Thyroid gland (tissue), 4 donors: ENCODE data around the gene CEP170B. TPM values are rescaled to one million over a fixed set of nuclear protein-coding genes. Genes with fewer than 3 reads are reported as not detected.
A peak's percentile ranks its signal among the peaks of the same experiment; 100 is the strongest.

ENCODE experiments used
- DNase-seq, 2 donors: peaks; one replicate each; pipeline ENCODE4 v3.0.0-alpha.2; 2019
- H3K27ac ChIP-seq, 3 donors: fragments of 200-600 bp; sonication (generic); 1 replicate in 2 of 3; 2 replicates in 1 of 3; pipeline ENCODE4 v1.5.1; 2016 to 2019; ENCODE audit warnings: mild to moderate bottlenecking in 1 of 3, moderate library complexity in 1 of 3
- H3K27me3 ChIP-seq: fragments of 200-600 bp; sonication (generic); one replicate; pipeline ENCODE4 v1.5.1; 2019
- H3K36me3 ChIP-seq, 2 donors: fragments of 200-600 bp; sonication (generic); one replicate each; pipeline ENCODE4 v1.5.1; 2016 to 2019
- H3K4me1 ChIP-seq, 2 donors: fragments of 200-600 bp; sonication (generic); one replicate each; pipeline ENCODE4 v1.5.1; 2017 to 2019
- H3K4me3 ChIP-seq, 3 donors: fragments of 200-600 bp; sonication (generic); replicated peaks in 1 of 3; 1 replicate in 2 of 3; 2 replicates in 1 of 3; pipeline ENCODE4 v1.5.1; 2016; ENCODE audit warnings: mild to moderate bottlenecking in 1 of 3
- H3K9me3 ChIP-seq: fragments of 200-600 bp; sonication (generic); one replicate; pipeline ENCODE4 v1.5.1; 2017
- CTCF ChIP-seq, 6 experiments: fragments of 200-600 bp in 3 of 6; fragments of 450-650 bp in 3 of 6; sonication (generic) in 3 of 6; IDR thresholded peaks; one replicate each; pipeline ENCODE4 v1.5.1; 2016 to 2019; ENCODE audit warnings: antibody characterized with exemption in 6 of 6, mild to moderate bottlenecking in 2 of 6, inconsistent platforms in 1 of 6, moderate library complexity in 1 of 6
- POLR2A ChIP-seq, 2 donors: fragments of 450-650 bp; IDR thresholded peaks; one replicate each; pipeline ENCODE4 v1.6.1; 2017; ENCODE audit warnings: antibody characterized with exemption in 2 of 2, mild to moderate bottlenecking in 2 of 2, moderate library complexity in 1 of 2
- WGBS, 2 donors: methylation state at CpG; one replicate each; pipeline ENCODE4 v1.1.5; 2017; 5-methylcytosine and 5-hydroxymethylcytosine counted together
- intact Hi-C: fragments of 100-400 bp; cut with DNase I; formaldehyde crosslinking; loops from one replicate; pipeline ENCODE4 v1.15.1; 2023
- total RNA-seq, 4 donors: library from RNA; depleted of rRNA; stranded (reverse); fragments of >200 nt; gene quantifications; one replicate each; pipeline ENCODE4 v1.2.3, GENCODE V29; 2016

The CEP170B gene
- total RNA-seq, 4 donors from 2014 or later, result 18.3 to 46.2 (median 27.4) TPM

- Histone ChIP-seq H3K9me3 (no peaks in the 10 kb centered on the region), H3K27ac (no peak overlapping the region), H3K4me1 (peaks cover 17 to 34% of the 10 kb centered on the region in 2 donors), H3K36me3 (no peaks in the 10 kb centered on the region), H3K27me3 (no peaks in the 10 kb centered on the region), H3K4me3 (no peak overlapping the region)
- DNase-seq, result peak in 1 of 2 donors; percentile 18
- intact Hi-C loops, result no loop called here
- WGBS, 2 donors, result 65 to 73% methylated on average over 8 to 10 of the region's 10 CpGs
- TF ChIP-seq CTCF (IDR thresholded peaks at IDR 0.05) (no peak), POLR2A (IDR thresholded peaks at IDR 0.05) (no peak)
These were observed 71.5 kb downstream of the CEP170B start for GRCh38 chr14:104936361-104937155.

- Histone ChIP-seq H3K4me3 (no peak overlapping the region), H3K27me3 (no peaks in the 10 kb centered on the region), H3K27ac (no peak overlapping the region), H3K36me3 (no peaks in the 10 kb centered on the region), H3K9me3 (no peaks in the 10 kb centered on the region), H3K4me1 (peaks cover 17 to 33% of the 10 kb centered on the region in 2 donors)
- no peak for DNase-seq
- TF ChIP-seq POLR2A (IDR thresholded peaks at IDR 0.05), result no peak
- no peak for TF ChIP-seq CTCF (IDR thresholded peaks at IDR 0.05)
- WGBS, 2 donors, result 87 to 96% methylated on average over 4 of the region's 4 CpGs
- intact Hi-C loops, result no loop called here
These were observed 72.1 kb downstream of the CEP170B start for GRCh38 chr14:104937161-104937560.

- no peaks in the 10 kb centered on the region for H3K9me3 ChIP-seq
- 82 to 93% methylated on average over 11 of the region's 11 CpGs for WGBS, 2 donors
These were observed 72.8 kb downstream of the CEP170B start for GRCh38 chr14:104937694-104938365.

GRCh38 chr14:104938436-104938835, 73.4 kb downstream of the CEP170B start:
- 88 to 94% methylated on average over 2 of the region's 2 CpGs for WGBS, 2 donors
- no peak for TF ChIP-seq CTCF (IDR thresholded peaks at IDR 0.05)
- TF ChIP-seq POLR2A (IDR thresholded peaks at IDR 0.05), result no peak
- no peaks in the 10 kb centered on the region for H3K36me3 ChIP-seq
- intact Hi-C loops, result no loop called here
- no peak overlapping the region for H3K4me3 ChIP-seq
- H3K27me3 ChIP-seq, result no peaks in the 10 kb centered on the region
- no peak for DNase-seq
- H3K9me3 ChIP-seq, result no peaks in the 10 kb centered on the region
- peaks cover 17 to 24% of the 10 kb centered on the region in 2 donors for H3K4me1 ChIP-seq
- H3K27ac ChIP-seq, result no peak overlapping the region

More at GRCh38 chr14:104937694-104938365, 72.8 kb downstream of the CEP170B start:
- Histone ChIP-seq H3K27me3 (no peaks in the 10 kb centered on the region), H3K36me3 (no peaks in the 10 kb centered on the region), H3K4me3 (no peak overlapping the region), H3K4me1 (peaks cover 17 to 27% of the 10 kb centered on the region in 2 donors), H3K27ac (no peak overlapping the region)
- intact Hi-C loops, result no loop called here
- no peak for TF ChIP-seq POLR2A (IDR thresholded peaks at IDR 0.05)
- TF ChIP-seq CTCF (IDR thresholded peaks at IDR 0.05), result no peak
- no peak for DNase-seq

- no peak overlapping the region for H3K4me3 ChIP-seq
- WGBS, 2 donors, result 86 to 100% methylated on average over 1 of the region's 1 CpG
- H3K27ac ChIP-seq, result no peak overlapping the region
- no peak for DNase-seq
- no peaks in the 10 kb centered on the region for H3K9me3 ChIP-seq
- intact Hi-C loops, result no loop called here
- TF ChIP-seq CTCF (IDR thresholded peaks at IDR 0.05) (no peak), POLR2A (IDR thresholded peaks at IDR 0.05) (no peak)
- H3K27me3 ChIP-seq, result no peaks in the 10 kb centered on the region
- no peaks in the 10 kb centered on the region for H3K36me3 ChIP-seq
- H3K4me1 ChIP-seq, result peaks cover 17 to 21% of the 10 kb centered on the region in 2 donors
These were observed 73.9 kb downstream of the CEP170B start for GRCh38 chr14:104938960-104939359.
